Hepatocyte (in vitro differentiated cells): ENCODE data around the gene SRD5A3. TPM values are rescaled to one million over a fixed set of nuclear protein-coding genes. Genes with fewer than 3 reads are reported as not detected.
"Not testable (repeated sequence)": the region's sequence is repeated elsewhere in the genome, so short reads cannot be mapped to it uniquely, and the experiment has no call there.

Source experiments
- DNase-seq: peaks from one replicate; pipeline ENCODE4 v3.0.0-alpha.2; 2016; ENCODE audit warnings: low spot score
- H2AFZ ChIP-seq: fragments of 200-600 bp; sonication (generic); 2 replicates; pipeline ENCODE4 v1.6.0; 2016; ENCODE audit warnings: antibody characterized with exemption, mild to moderate bottlenecking
- H3K27ac ChIP-seq: fragments of 200-600 bp; sonication (generic); 2 replicates; pipeline ENCODE4 v1.5.1; 2016; ENCODE audit warnings: mild to moderate bottlenecking
- H3K27me3 ChIP-seq: fragments of 200-600 bp; sonication (generic); 2 replicates; pipeline ENCODE4 v1.6.1; 2016
- H3K36me3 ChIP-seq: fragments of 200-600 bp; sonication (generic); replicated peaks from 2 replicates; pipeline ENCODE4 v1.5.1; 2016; ENCODE audit warnings: low read depth; ENCODE audit not compliant: insufficient read depth
- H3K4me1 ChIP-seq: fragments of 200-600 bp; sonication (generic); 2 replicates; pipeline ENCODE4 v1.5.1; 2016; ENCODE audit warnings: mild to moderate bottlenecking, moderate library complexity; ENCODE audit not compliant: insufficient read depth
- H3K4me2 ChIP-seq: fragments of 200-600 bp; sonication (generic); 2 replicates; pipeline ENCODE4 v1.6.0; 2016
- H3K4me3 ChIP-seq: fragments of 200-600 bp; sonication (generic); 2 replicates; pipeline ENCODE4 v1.5.1; 2016; ENCODE audit warnings: mild to moderate bottlenecking
- H3K79me2 ChIP-seq: fragments of 200-600 bp; sonication (generic); 2 replicates; pipeline ENCODE4 v1.6.0; 2017; ENCODE audit warnings: mild to moderate bottlenecking
- H3K9me2 ChIP-seq: fragments of 200-600 bp; sonication (generic); replicated peaks from 2 replicates; pipeline ENCODE4 v1.6.0; 2017; ENCODE audit warnings: mild to moderate bottlenecking; ENCODE audit not compliant: insufficient read depth
- H3K9me3 ChIP-seq: fragments of 200-600 bp; sonication (generic); 2 replicates; pipeline ENCODE4 v1.5.1; 2016; ENCODE audit warnings: low read depth, mild to moderate bottlenecking
- H4K20me1 ChIP-seq: fragments of 200-600 bp; sonication (generic); 2 replicates; pipeline ENCODE4 v1.6.0; 2016; ENCODE audit warnings: mild to moderate bottlenecking; ENCODE audit not compliant: insufficient read depth, poor library complexity, severe bottlenecking
- CTCF ChIP-seq: fragments of 200-600 bp; sonication (generic); IDR thresholded peaks from 2 replicates; pipeline ENCODE4 v1.5.1; 2016; ENCODE audit warnings: antibody characterized with exemption, mild to moderate bottlenecking; ENCODE audit not compliant: poor library complexity
- EZH2 ChIP-seq: fragments of 200-600 bp; sonication (generic); IDR thresholded peaks from 2 replicates; pipeline ENCODE4 v1.6.1; 2016; ENCODE audit warnings: antibody characterized with exemption, mild to moderate bottlenecking, borderline replicate concordance
- EZH2phosphoT487 ChIP-seq: fragments of 200-600 bp; sonication (generic); IDR thresholded peaks from one replicate; pipeline ENCODE4 v1.6.1; 2018; ENCODE audit warnings: antibody characterized with exemption, mild to moderate bottlenecking, low read depth, moderate library complexity; ENCODE audit not compliant: unreplicated experiment, severe bottlenecking
- WGBS: methylation state at CpG from one replicate; pipeline ENCODE4 v1.1.6; 2016; ENCODE audit warnings: low lambda C conversion rate; ENCODE audit errors: missing lambda C conversion rate; 5-methylcytosine and 5-hydroxymethylcytosine counted together
- polyA plus RNA-seq: library from polyadenylated mRNA; unstranded; fragments of >200 nt; fragmentation: Nextera tagmentation; extraction: Ambion mirVana; gene quantifications from 2 replicates; pipeline ENCODE4 v1.2.1, GENCODE V29; 2016
- total RNA-seq: library from RNA; depleted of rRNA; stranded (reverse); fragments of >200 nt; gene quantifications from 2 replicates; pipeline ENCODE4 v1.2.3, GENCODE V29; 2014

The SRD5A3 gene
- total and polyA plus RNA-seq, 2 experiments from 2014 or later, result 37.5 to 64.3 TPM

DNA sequence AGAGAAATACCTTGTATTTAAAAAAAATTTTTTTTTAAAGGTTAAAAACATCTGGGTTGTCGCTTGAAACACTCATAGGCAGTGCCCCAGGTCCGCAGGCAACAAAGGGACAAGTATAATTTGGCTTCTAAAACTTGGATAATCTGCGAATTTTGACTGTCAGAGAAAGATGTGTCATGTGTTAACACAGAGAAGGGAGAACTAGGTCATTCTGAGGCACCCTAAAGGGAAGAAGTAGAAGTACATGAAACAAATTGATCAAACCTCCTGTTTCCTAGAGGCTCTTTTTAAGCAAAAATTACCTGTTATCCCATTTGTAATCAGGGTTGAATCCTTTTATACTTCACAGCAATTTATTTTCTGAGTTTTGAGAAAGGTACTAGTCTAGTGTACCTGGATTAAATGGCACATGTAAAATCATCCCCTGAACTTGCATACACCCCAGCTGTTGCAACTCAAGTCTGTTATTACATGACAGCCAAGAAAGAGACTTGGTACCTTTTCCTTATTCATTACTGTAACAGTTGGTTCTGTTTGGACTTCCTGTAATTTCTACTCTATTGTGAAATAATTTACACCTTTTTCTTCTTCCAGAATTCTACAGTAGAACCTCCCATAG lies 1.7 kb downstream of the SRD5A3 start:
- Histone ChIP-seq H3K4me2 (peak overlapping the region; percentile 98), H3K27ac (peak overlapping the region; percentile 99), H3K9me3 (no peaks in the 10 kb centered on the region), H3K9me2 (no peaks in the 10 kb centered on the region), H3K27me3 (no peaks in the 10 kb centered on the region), H2AFZ (no peak overlapping the region), H3K79me2 (peaks cover 37% of the 10 kb centered on the region), H3K4me3 (no peak overlapping the region), H3K36me3 (no peaks in the 10 kb centered on the region), H4K20me1 (no peaks in the 10 kb centered on the region), H3K4me1 (peaks cover 16% of the 10 kb centered on the region)
- DNase-seq, result no peak
- 92% methylated on average over 3 of the region's 3 CpGs for WGBS
- no peak for TF ChIP-seq EZH2phosphoT487
- TF ChIP-seq CTCF, result no peak
- no peak for TF ChIP-seq EZH2

- peaks cover 37% of the 10 kb centered on the region for H3K79me2 ChIP-seq
- H3K27me3 ChIP-seq, result no peaks in the 10 kb centered on the region
- DNase-seq, result no peak
- WGBS, result 45% methylated on average over 3 of the region's 3 CpGs
- no peaks in the 10 kb centered on the region for H3K9me3 ChIP-seq
- H3K4me3 ChIP-seq, result no peak overlapping the region
- H3K27ac ChIP-seq, result no peak overlapping the region
- H2AFZ ChIP-seq, result no peak overlapping the region
- no peak overlapping the region for H3K4me2 ChIP-seq
- H3K4me1 ChIP-seq, result peaks cover 16% of the 10 kb centered on the region
- H3K36me3 ChIP-seq, result no peaks in the 10 kb centered on the region
- H3K9me2 ChIP-seq, result no peaks in the 10 kb centered on the region
- no peaks in the 10 kb centered on the region for H4K20me1 ChIP-seq
- TF ChIP-seq EZH2 (no peak), EZH2phosphoT487 (no peak), CTCF (no peak)
Measured at GRCh38 chr4:55348466-55348865, 2.4 kb downstream of the SRD5A3 start.

DNA sequence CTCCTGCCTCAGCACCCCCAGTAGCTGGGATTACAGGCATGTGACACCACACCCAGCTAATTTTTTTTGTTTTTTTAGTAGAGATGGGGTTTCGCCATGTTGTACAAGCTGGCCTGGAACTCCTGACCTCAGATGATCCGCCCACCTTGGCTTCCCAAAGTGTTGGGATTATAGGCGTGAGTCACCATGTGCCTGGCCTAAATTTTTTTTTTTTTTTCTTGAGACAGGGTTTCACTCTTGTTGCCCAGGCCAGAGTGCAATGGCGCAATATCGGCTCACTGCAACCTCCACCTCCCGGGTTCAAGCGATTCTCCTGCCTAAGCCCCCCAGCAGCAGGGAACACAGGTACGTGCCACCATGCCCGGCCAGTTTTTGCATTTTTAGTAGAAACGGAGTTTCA lies 4.8 kb downstream of the SRD5A3 start:
- not testable (repeated sequence) for H3K9me3 ChIP-seq, H3K27ac ChIP-seq, DNase-seq, H3K4me3 ChIP-seq, H3K27me3 ChIP-seq, H4K20me1 ChIP-seq, H3K4me2 ChIP-seq, H3K36me3 ChIP-seq, H3K9me2 ChIP-seq, H2AFZ ChIP-seq
- Histone ChIP-seq H3K4me1 (peaks cover 16% of the 10 kb centered on the region), H3K79me2 (peaks cover 37% of the 10 kb centered on the region)
- 97% methylated on average over 10 of the region's 10 CpGs for WGBS

DNA sequence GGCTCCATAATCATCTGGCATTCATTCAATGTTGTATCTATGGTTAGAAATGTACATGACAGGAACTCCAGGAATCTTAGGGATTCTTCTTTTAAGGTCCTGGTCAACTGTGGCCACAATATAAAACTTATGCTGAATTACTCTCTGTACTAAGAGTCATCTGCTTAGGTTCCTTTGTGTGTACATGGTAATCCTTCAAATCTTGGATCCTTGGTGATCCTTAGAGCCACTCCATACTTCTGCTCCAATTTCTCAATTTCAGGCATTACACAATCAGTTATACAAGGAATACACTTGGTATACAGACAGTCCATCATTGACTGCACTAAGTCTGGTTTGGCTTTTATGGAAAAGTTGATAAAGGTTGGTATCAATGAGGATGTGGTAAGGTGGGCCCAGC lies 5.8 kb downstream of the SRD5A3 start:
- Histone ChIP-seq H3K4me2 (no peak overlapping the region), H3K36me3 (no peaks in the 10 kb centered on the region), H3K9me3 (no peaks in the 10 kb centered on the region), H3K4me1 (peaks cover 18% of the 10 kb centered on the region), H4K20me1 (no peaks in the 10 kb centered on the region), H3K4me3 (no peak overlapping the region), H3K27ac (no peak overlapping the region), H3K9me2 (no peaks in the 10 kb centered on the region), H2AFZ (no peak overlapping the region), H3K27me3 (no peaks in the 10 kb centered on the region), H3K79me2 (peaks cover 37% of the 10 kb centered on the region)
- no peak for DNase-seq
- TF ChIP-seq CTCF (no peak), EZH2phosphoT487 (no peak), EZH2 (no peak)
